HepG2 (cell line): ENCODE data around the gene TRPV6. TPM values are rescaled to one million over a fixed set of nuclear protein-coding genes. Genes with fewer than 3 reads are reported as not detected.

Source experiments
- ATAC-seq: fragments of 200-7000 bp; cut with Tn5 transposase; 3 replicates; pipeline ENCODE4 v1.9.1; 2020; ENCODE audit warnings: mild to moderate bottlenecking, moderate library complexity
- BruUV-seq: library from RNA; stranded (reverse); fragments of 400-500 nt; replicated peaks from 2 replicates; lab custom pipeline; 2021; lab: Mats Ljungman, UMichigan
- CTCF ChIA-PET: fragments of 300-600 bp; formaldehyde crosslinking; extraction: SDS; loops from one replicate; lab custom pipeline; 2021; ENCODE audit warnings: low total read pairs, inconsistent platforms, low intra/inter-chr PET ratio; lab: Yijun Ruan, JAX
- POLR2A ChIA-PET: fragments of 350-600 bp; sonication (Branson Sonifier 250); formaldehyde crosslinking; loops from one replicate; lab custom pipeline; 2020; ENCODE audit warnings: antibody characterized with exemption, inconsistent platforms; lab: Yijun Ruan, JAX
- DNase-seq: peaks from one replicate; pipeline ENCODE4 v3.0.0-alpha.2; 2015; ENCODE audit warnings: low spot score
- FAIRE-seq: peaks from 3 replicates; lab custom pipeline; 2011; peaks lifted over from hg19 to GRCh38; lab: Jason Lieb, UNC
- H2AFZ ChIP-seq: one replicate; pipeline ENCODE4 v1.6.1; 2011; ENCODE audit warnings: low read length, inconsistent platforms
- H3K27ac ChIP-seq: fragments of 300-600 bp; 3 replicates; pipeline ENCODE4 v1.8.0; 2011; ENCODE audit warnings: mixed run types, mild to moderate bottlenecking, mixed read lengths, low read length, inconsistent platforms; ENCODE audit not compliant: insufficient read depth; ENCODE audit errors: extremely low read length
- H3K27me3 ChIP-seq, 2 experiments: fragments of 200-600 bp in 1 of 2; 2 replicates in 1 of 2; 3 replicates in 1 of 2; pipeline versions ENCODE4 v1.6.0 to v1.8.0; 2011; ENCODE audit warnings: low read length in 2 of 2, mild to moderate bottlenecking in 2 of 2, moderate library complexity in 2 of 2, inconsistent platforms in 1 of 2; ENCODE audit not compliant: insufficient read depth in 2 of 2, control insufficient read depth in 1 of 2
- H3K36me3 ChIP-seq, 2 experiments: fragments of 200-600 bp in 1 of 2; replicated peaks in 1 of 2; 2 replicates in 1 of 2; 3 replicates in 1 of 2; pipeline versions ENCODE4 v1.5.1 to v1.8.0; 2011; ENCODE audit warnings: low read length in 2 of 2, inconsistent platforms in 1 of 2; ENCODE audit not compliant: insufficient read depth in 2 of 2, control insufficient read depth in 1 of 2
- H3K4me1 ChIP-seq: 2 replicates; pipeline ENCODE4 v1.5.1; 2012; ENCODE audit warnings: low read length, inconsistent platforms; ENCODE audit not compliant: insufficient read depth
- H3K4me2 ChIP-seq: 2 replicates; pipeline ENCODE4 v1.6.0; 2011; ENCODE audit warnings: low read depth, low read length, inconsistent platforms
- H3K4me3 ChIP-seq, 3 experiments: fragments of 200-600 bp in 1 of 3; sonication (generic), shearing (Covaris generic) in 1 of 3; replicated peaks in 1 of 3; 2 replicates each; pipeline ENCODE4 v1.5.1; 2011 to 2016; ENCODE audit warnings: low read length in 3 of 3, inconsistent platforms in 2 of 3, low read depth in 2 of 3, mild to moderate bottlenecking in 2 of 3, control low read depth in 1 of 3, mixed read lengths in 1 of 3; ENCODE audit not compliant: insufficient read depth in 1 of 3
- H3K79me2 ChIP-seq: one replicate; pipeline ENCODE4 v1.6.1; 2011; ENCODE audit warnings: low read length, inconsistent platforms; ENCODE audit not compliant: insufficient read depth
- H3K9ac ChIP-seq: 2 replicates; pipeline ENCODE4 v1.6.0; 2011; ENCODE audit warnings: mild to moderate bottlenecking, low read depth, low read length, inconsistent platforms; ENCODE audit not compliant: insufficient read depth
- H3K9me3 ChIP-seq: 2 replicates; pipeline ENCODE4 v1.5.1; 2012; ENCODE audit warnings: mild to moderate bottlenecking, low read length
- H4K20me1 ChIP-seq: 2 replicates; pipeline ENCODE4 v1.6.0; 2011; ENCODE audit warnings: inconsistent platforms, mild to moderate bottlenecking, low read length, moderate library complexity; ENCODE audit not compliant: insufficient read depth
- ISL2 ChIP-seq: sonication (generic); formaldehyde crosslinking; IDR thresholded peaks from 2 replicates; pipeline ENCODE4 v1.5.0; 2020; ENCODE audit warnings: missing genetic modification reagents
- ZNF282 ChIP-seq: fragments of 450-650 bp; IDR thresholded peaks from 2 replicates; pipeline ENCODE4 v1.6.1; 2018; ENCODE audit not compliant: partially characterized antibody
- ZNF44 ChIP-seq: sonication (generic); formaldehyde crosslinking; IDR thresholded peaks from 2 replicates; pipeline ENCODE4 v1.5.1; 2020; ENCODE audit warnings: mild to moderate bottlenecking, missing genetic modification reagents
- ZNF589 ChIP-seq: sonication (generic); formaldehyde crosslinking; conservative IDR thresholded peaks from 2 replicates; pipeline ENCODE4 v1.8.0; 2022; ENCODE audit warnings: mild to moderate bottlenecking, moderate library complexity, missing genetic modification reagents
- ZNF781 ChIP-seq: sonication (generic); formaldehyde crosslinking; IDR thresholded peaks from 2 replicates; pipeline ENCODE4 v1.5.1; 2020; ENCODE audit warnings: borderline replicate concordance, mild to moderate bottlenecking, missing genetic modification reagents; ENCODE audit errors: not compliant biosample characterization
- WGBS: methylation state at CpG from one replicate; pipeline ENCODE4 v1.1.6; 2017; ENCODE audit warnings: low lambda C conversion rate; 5-methylcytosine and 5-hydroxymethylcytosine counted together
- in situ Hi-C: cut with HindIII; loops from 2 replicates; pipeline ENCODE4 v1.10.0; 2017; ENCODE audit warnings: low pct_unique_long_range_greater_than_20kb; ENCODE audit not compliant: extremely low pct_ligation_motif_present
- intact Hi-C: fragments of 100-400 bp; cut with micrococcal nuclease; formaldehyde crosslinking; loops from one replicate; pipeline ENCODE4 v1.10.0; 2022; ENCODE audit not compliant: unreplicated experiment
- polyA plus RNA-seq, 8 experiments: library from polyadenylated mRNA; depleted of rRNA in 3 of 8; stranded (reverse) in 7 of 8; unstranded in 1 of 8; fragments of >200 nt; fragmentation: Illumina TruSeq in 4 of 8; extraction: Trizol in 4 of 8; gene quantifications; 2 replicates each; pipeline versions ENCODE4 v1.2.1 to v1.2.3, GENCODE V29; 2011 to 2016; ENCODE audit warnings: low read depth in 4 of 8, missing spikeins in 1 of 8, mixed read lengths in 1 of 8; ENCODE audit not compliant: insufficient read depth in 1 of 8
- total RNA-seq, 5 experiments: library from RNA; depleted of rRNA; stranded (reverse); fragments of >200 nt; fragmentation: Illumina TruSeq; extraction: Trizol; gene quantifications; 2 replicates each; pipeline ENCODE4 v1.2.3, GENCODE V29; 2016; ENCODE audit warnings: low read depth in 1 of 5

TRPV6 gene
- total and polyA plus RNA-seq, 2 of the 13 experiments (the other 11 are each of a cell fraction or from before 2014, with no cell fraction given), result not detected

GRCh38 chr7:142842251-142842766, 43.2 kb downstream of the TRPV6 start (continued):
- TF ChIP-seq ZNF44 (no peak), ZNF781 (CRISPR knock-in tag) (no peak)

- Histone ChIP-seq H3K79me2 (no peaks in the 10 kb centered on the region), H3K27me3 (no peaks in the 10 kb centered on the region), H3K9me3 (no peaks in the 10 kb centered on the region), H3K36me3 (no peaks in the 10 kb centered on the region), H3K9ac (no peak overlapping the region), H3K27ac (no peak overlapping the region), H4K20me1 (no peaks in the 10 kb centered on the region), H3K4me3 (no peak overlapping the region), H3K4me1 (no peaks in the 10 kb centered on the region), H3K4me2 (no peak overlapping the region), H2AFZ (no peak overlapping the region)
- intact Hi-C loops (no loop called here), in situ Hi-C loops (no loop called here)
- no TSS peak for BruUV-seq
- 65% methylated on average over 4 of the region's 4 CpGs for WGBS
- CTCF ChIA-PET, result no interaction called here
- POLR2A ChIA-PET, result no interaction called here
- DNase-seq, result no peak
- FAIRE-seq, result no peak
- no peak for ATAC-seq
- TF ChIP-seq ISL2 (CRISPR knock-in tag), result no peak
- TF ChIP-seq ZNF282, result no peak
These were observed 46.9 kb downstream of the TRPV6 start for GRCh38 chr7:142838461-142839213.

- no peak overlapping the region for H2AFZ ChIP-seq
- 20% methylated on average over 3 of the region's 3 CpGs for WGBS
- H3K27ac ChIP-seq, result no peak overlapping the region
- FAIRE-seq, result no peak
- no peak overlapping the region for H3K4me3 ChIP-seq
- ATAC-seq, result no peak
- no TSS peak for BruUV-seq
- CTCF ChIA-PET, result no interaction called here
- no peaks in the 10 kb centered on the region for H3K4me1 ChIP-seq
- H3K27me3 ChIP-seq, result no peaks in the 10 kb centered on the region
- no peak for DNase-seq
- intact Hi-C loops, result no loop called here
- H3K4me2 ChIP-seq, result no peak overlapping the region
- POLR2A ChIA-PET, result no interaction called here
- H3K9me3 ChIP-seq, result no peaks in the 10 kb centered on the region
- TF ChIP-seq ZNF589 (CRISPR knock-in tag), result no peak
- TF ChIP-seq, all 625 proteins: peak for 0
- no peaks in the 10 kb centered on the region for H3K79me2 ChIP-seq
- no peaks in the 10 kb centered on the region for H4K20me1 ChIP-seq
- no peak overlapping the region for H3K9ac ChIP-seq
- in situ Hi-C loops, result no loop called here
- H3K36me3 ChIP-seq, result no peaks in the 10 kb centered on the region
These were observed 49.1 kb downstream of the TRPV6 start for GRCh38 chr7:142836426-142836825.
